Measurements from ENCODE around the gene FAM174C.

FAM174C gene

GRCh38 chr19:1275260-1275975 lies at the start of gene FAM174C (continued):
- 0 out of 2 replicates have a peak, but pooled peaks have one; percentile 12 for TF ChIP-seq ZNF785 (tag by site-specific recombination; IDR thresholded peaks at IDR 0.05)
- TF ChIP-seq ZNF510 (tag by site-specific recombination; IDR thresholded peaks at IDR 0.05; ENCODE audit: insufficient replicate concordance), result no peak
- TF ChIP-seq BCL11A (tag by site-specific recombination; IDR thresholded peaks at IDR 0.05; ENCODE audit: low read depth), result 0 out of 2 replicates have a peak, but pooled peaks have one; percentile 38
- no peak for TF ChIP-seq GLI2 (tag by site-specific recombination; IDR thresholded peaks at IDR 0.05; ENCODE audit: borderline replicate concordance, low read depth)
- no peak for TF ChIP-seq ZNF26 (tag by site-specific recombination; IDR thresholded peaks at IDR 0.05)
- TF ChIP-seq RBAK (tag by site-specific recombination; IDR thresholded peaks at IDR 0.05), result no peak
- no peak for TF ChIP-seq KLF7 (tag by site-specific recombination; IDR thresholded peaks at IDR 0.05; ENCODE audit: borderline replicate concordance)
- TF ChIP-seq ZNF211 (tag by site-specific recombination; IDR thresholded peaks at IDR 0.05; ENCODE audit: low read depth), result no peak
- no peak; the same call in 1 of the 2 replicates for TF ChIP-seq ZNF561 (tag by site-specific recombination; IDR thresholded peaks at IDR 0.05; ENCODE audit: borderline replicate concordance)
- no peak for TF ChIP-seq ZNF571 (tag by site-specific recombination; IDR thresholded peaks at IDR 0.05)
- no peak; the same call in 1 of the 2 replicates for TF ChIP-seq ZBTB20 (tag by site-specific recombination; IDR thresholded peaks at IDR 0.05)
- no peak for TF ChIP-seq GLIS2 (tag by site-specific recombination; IDR thresholded peaks at IDR 0.05)
- TF ChIP-seq PRDM4 (tag by site-specific recombination; IDR thresholded peaks at IDR 0.05), result no peak

- H3K4me3 ChIP-seq (ENCODE audit: low read depth, low read length), result no peak overlapping the region
- 0 out of 2 replicates have a peak, but pooled peaks have one; percentile 15 for TF ChIP-seq SCRT2 (tag by site-specific recombination; IDR thresholded peaks at IDR 0.05)
- peak; percentile 71 for TF ChIP-seq GLIS1 (tag by site-specific recombination; IDR thresholded peaks at IDR 0.05)
- peak; percentile 37; the same call in 1 of the 2 replicates for TF ChIP-seq REST (tag by site-specific recombination; IDR thresholded peaks at IDR 0.05)
- no peak for TF ChIP-seq ZFP37 (tag by site-specific recombination; IDR thresholded peaks at IDR 0.05)
- H3K4me1 ChIP-seq (ENCODE audit: control insufficient read depth, insufficient read depth, low read length), result no peaks in the 10 kb centered on the region
- no peaks in the 10 kb centered on the region for H3K9me3 ChIP-seq (ENCODE audit: control insufficient read depth, insufficient read depth, low read depth, low read length)
- ChIA-PET POLR2A (interaction anchor here (0.9 to 1.0 kb wide), 2 partner anchors 43 to 123 kb away, joined by 3 to 5 read pairs; partner anchors contain the start of gene CIRBP), CTCF (interaction anchor here (0.9 to 1.2 kb wide), 2 partner anchors 18 to 32 kb away, joined by 3 to 5 read pairs; no protein-coding TSS in a partner anchor)
- H3K27ac ChIP-seq (ENCODE audit: extremely low read depth, low read depth, low read length), result no peak overlapping the region
- peaks cover 0 to 69% of the 10 kb centered on the region in 2 experiments; a peak in 2 of 3 replicates for H3K36me3 ChIP-seq (ENCODE audit: control insufficient read depth in 2 of 2, insufficient read depth in 1 of 2, low read length in 2 of 2)
Observed at GRCh38 chr19:1226227-1226518, 49.2 kb upstream of the FAM174C start.
